Neural crest cell (in vitro differentiated cells): ENCODE data around the gene CDK14. TPM values are rescaled to one million over a fixed set of nuclear protein-coding genes. Genes with fewer than 3 reads are reported as not detected.

Experiments
- DNase-seq: peaks from one replicate; pipeline ENCODE4 v3.0.0; 2021; ENCODE audit warnings: low read depth, mixed read lengths, low spot score
- H3K27ac Mint-ChIP-seq: one replicate; pipeline ENCODE4 v1.8.0; 2021; ENCODE audit warnings: mild to moderate bottlenecking, mixed read lengths; ENCODE audit not compliant: unreplicated experiment
- H3K27me3 Mint-ChIP-seq: 2 replicates; pipeline ENCODE4 v1.8.0; 2021; ENCODE audit warnings: low read depth, mild to moderate bottlenecking, mixed read lengths
- H3K36me3 Mint-ChIP-seq: 2 replicates; pipeline ENCODE4 v1.8.0; 2021; ENCODE audit warnings: low read depth, mild to moderate bottlenecking, mixed read lengths
- H3K4me1 Mint-ChIP-seq: 2 replicates; pipeline ENCODE4 v1.8.0; 2021; ENCODE audit warnings: mixed read lengths
- H3K4me3 Mint-ChIP-seq: one replicate; pipeline ENCODE4 v1.8.0; 2021; ENCODE audit warnings: mild to moderate bottlenecking, mixed read lengths
- H3K9me3 Mint-ChIP-seq: 2 replicates; pipeline ENCODE4 v1.8.0; 2021; ENCODE audit warnings: mixed read lengths
- CTCF ChIP-seq: fragments of 200-600 bp; sonication (generic); conservative IDR thresholded peaks from 2 replicates; pipeline ENCODE4 v1.5.0; 2021; ENCODE audit warnings: antibody characterized with exemption, mild to moderate bottlenecking
- total RNA-seq: library from RNA; stranded (reverse); gene quantifications from 2 replicates; pipeline ENCODE4 v1.2.1, GENCODE V29; 2021

Gene CDK14
- total RNA-seq, 1 donor from 2014 or later, result 49.6 TPM

- Mint-ChIP-seq H3K27me3 (no peaks in the 10 kb centered on the region), H3K4me3 (no peak overlapping the region), H3K9me3 (peaks cover under 1% of the 10 kb centered on the region), H3K27ac (no peak overlapping the region), H3K36me3 (peaks cover 4% of the 10 kb centered on the region), H3K4me1 (peaks cover 13% of the 10 kb centered on the region)
- no peak for TF ChIP-seq CTCF
- no peak for DNase-seq
These were observed 64.0 kb downstream of the CDK14 start for GRCh38 chr7:90660100-90660499.

GRCh38 chr7:90660819-90661218 is 64.7 kb downstream of the CDK14 start:
- Mint-ChIP-seq H3K4me1 (peaks cover 13% of the 10 kb centered on the region), H3K27ac (no peak overlapping the region), H3K27me3 (no peaks in the 10 kb centered on the region), H3K9me3 (no peaks in the 10 kb centered on the region), H3K36me3 (peaks cover 3% of the 10 kb centered on the region), H3K4me3 (no peak overlapping the region)
- no peak for TF ChIP-seq CTCF
- no peak for DNase-seq

- Mint-ChIP-seq H3K9me3 (no peaks in the 10 kb centered on the region), H3K36me3 (peaks cover 3% of the 10 kb centered on the region), H3K27me3 (no peaks in the 10 kb centered on the region), H3K4me1 (peaks cover 13% of the 10 kb centered on the region), H3K27ac (no peak overlapping the region), H3K4me3 (no peak overlapping the region)
- TF ChIP-seq CTCF, result no peak
- no peak for DNase-seq
These were observed 65.4 kb downstream of the CDK14 start for GRCh38 chr7:90661290-90662151.

GRCh38 chr7:90663176-90663575 is 67.1 kb downstream of the CDK14 start:
- Mint-ChIP-seq H3K36me3 (peaks cover 3% of the 10 kb centered on the region), H3K9me3 (no peaks in the 10 kb centered on the region), H3K4me1 (peaks cover 13% of the 10 kb centered on the region), H3K27ac (peak overlapping the region; percentile 36), H3K4me3 (no peak overlapping the region), H3K27me3 (no peaks in the 10 kb centered on the region)
- DNase-seq, result no peak
- no peak for TF ChIP-seq CTCF

- DNase-seq, result no peak
- Mint-ChIP-seq H3K36me3 (peaks cover 3% of the 10 kb centered on the region), H3K4me3 (no peak overlapping the region), H3K27ac (no peak overlapping the region), H3K27me3 (no peaks in the 10 kb centered on the region), H3K9me3 (no peaks in the 10 kb centered on the region), H3K4me1 (peaks cover 13% of the 10 kb centered on the region)
- no peak for TF ChIP-seq CTCF
These were observed 70.1 kb downstream of the CDK14 start for GRCh38 chr7:90666186-90666585.
